Prostate gland (tissue), 2 donors: ENCODE measurements around the gene ZBTB8B. TPM values are rescaled to one million over a fixed set of nuclear protein-coding genes. Genes with fewer than 3 reads are reported as not detected.

Experiments
- DNase-seq: peaks from one replicate; pipeline ENCODE4 v3.0.0-alpha.2; 2019; ENCODE audit warnings: low spot score
- H3K27ac ChIP-seq, 2 donors: fragments of 200-600 bp; sonication (generic); 2 replicates each; pipeline ENCODE4 v1.5.1; 2017 to 2019
- H3K27me3 ChIP-seq: fragments of 200-600 bp; sonication (generic); replicated peaks from 2 replicates; pipeline ENCODE4 v1.5.1; 2019; ENCODE audit not compliant: insufficient read depth
- H3K36me3 ChIP-seq, 2 donors: fragments of 200-600 bp; sonication (generic); 1 replicate in 1 of 2; 2 replicates in 1 of 2; pipeline versions ENCODE4 v1.5.1 to v1.8.1; 2017 to 2019
- H3K4me1 ChIP-seq: fragments of 200-600 bp; sonication (generic); replicated peaks from 2 replicates; pipeline ENCODE4 v1.5.1; 2019
- H3K4me3 ChIP-seq, 2 donors: fragments of 200-600 bp; sonication (generic); 2 replicates each; pipeline ENCODE4 v1.5.1; 2017 to 2019
- H3K9me3 ChIP-seq: fragments of 200-600 bp; sonication (generic); 2 replicates; pipeline ENCODE4 v1.5.1; 2017
- POLR2A ChIP-seq: fragments of 450-650 bp; IDR thresholded peaks from one replicate; pipeline ENCODE4 v1.6.1; 2016; ENCODE audit warnings: antibody characterized with exemption, mild to moderate bottlenecking
- POLR2AphosphoS5 ChIP-seq: sonication (generic); formaldehyde crosslinking; IDR thresholded peaks from one replicate; pipeline ENCODE4 v1.6.1; 2017; ENCODE audit warnings: antibody characterized with exemption
- WGBS: methylation state at CpG from one replicate; pipeline ENCODE4 v1.1.5; 2018; 5-methylcytosine and 5-hydroxymethylcytosine counted together
- intact Hi-C: fragments of 100-400 bp; cut with DNase I; formaldehyde crosslinking; loops from one replicate; pipeline ENCODE4 v1.14.2; 2022
- total RNA-seq, 2 donors: library from RNA; depleted of rRNA; stranded (reverse); fragments of >200 nt; gene quantifications; one replicate each; pipeline ENCODE4 v1.1.0, GENCODE V29; 2016
- TF ChIP-seq, protein P1 (sequence below), 4 experiments: fragments of 200-600 bp in 2 of 4; fragments of 450-650 bp in 2 of 4; sonication (generic) in 2 of 4; IDR thresholded peaks; 1 replicate in 3 of 4; 2 replicates in 1 of 4; pipeline ENCODE4 v1.5.1; 2016 to 2019; ENCODE audit warnings: antibody characterized with exemption in 4 of 4, mild to moderate bottlenecking in 2 of 4, moderate library complexity in 2 of 4

The ZBTB8B gene
- total RNA-seq, 2 donors from 2014 or later = 0.18 to 0.45 TPM

DNA sequence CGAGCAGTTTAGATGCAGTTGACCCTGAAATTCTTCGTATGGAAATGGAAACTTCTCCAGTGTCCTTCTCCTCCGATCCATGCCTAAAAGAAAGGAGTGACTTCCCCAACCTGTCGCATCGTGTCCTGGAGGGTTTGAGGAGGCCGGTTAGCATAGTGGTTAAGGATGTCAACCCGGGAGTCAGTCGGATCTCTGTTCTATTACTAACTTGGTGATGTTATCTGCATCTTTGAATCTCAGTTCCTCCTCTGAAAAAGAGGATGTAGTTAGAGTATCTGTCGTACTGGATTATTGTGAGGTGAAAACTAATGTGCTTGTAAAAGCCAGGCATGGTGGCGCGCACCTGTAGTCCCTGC lies 684 bp downstream of the ZBTB8B start:
- no peak for DNase-seq
- H3K27ac ChIP-seq = no peak overlapping the region
- H3K4me3 ChIP-seq = peak overlapping the region in 1 of 2 donors; percentile 41
- WGBS = 31% methylated on average over 11 of the region's 11 CpGs
- TF ChIP-seq, protein P1, sequence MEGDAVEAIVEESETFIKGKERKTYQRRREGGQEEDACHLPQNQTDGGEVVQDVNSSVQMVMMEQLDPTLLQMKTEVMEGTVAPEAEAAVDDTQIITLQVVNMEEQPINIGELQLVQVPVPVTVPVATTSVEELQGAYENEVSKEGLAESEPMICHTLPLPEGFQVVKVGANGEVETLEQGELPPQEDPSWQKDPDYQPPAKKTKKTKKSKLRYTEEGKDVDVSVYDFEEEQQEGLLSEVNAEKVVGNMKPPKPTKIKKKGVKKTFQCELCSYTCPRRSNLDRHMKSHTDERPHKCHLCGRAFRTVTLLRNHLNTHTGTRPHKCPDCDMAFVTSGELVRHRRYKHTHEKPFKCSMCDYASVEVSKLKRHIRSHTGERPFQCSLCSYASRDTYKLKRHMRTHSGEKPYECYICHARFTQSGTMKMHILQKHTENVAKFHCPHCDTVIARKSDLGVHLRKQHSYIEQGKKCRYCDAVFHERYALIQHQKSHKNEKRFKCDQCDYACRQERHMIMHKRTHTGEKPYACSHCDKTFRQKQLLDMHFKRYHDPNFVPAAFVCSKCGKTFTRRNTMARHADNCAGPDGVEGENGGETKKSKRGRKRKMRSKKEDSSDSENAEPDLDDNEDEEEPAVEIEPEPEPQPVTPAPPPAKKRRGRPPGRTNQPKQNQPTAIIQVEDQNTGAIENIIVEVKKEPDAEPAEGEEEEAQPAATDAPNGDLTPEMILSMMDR (IDR thresholded peaks at IDR 0.05) = no peak
- TF ChIP-seq POLR2AphosphoS5 = no peak
- TF ChIP-seq POLR2A = no peak
- no peaks in the 10 kb centered on the region for H3K36me3 ChIP-seq
- H3K9me3 ChIP-seq = no peaks in the 10 kb centered on the region
- no peaks in the 10 kb centered on the region for H3K27me3 ChIP-seq
- H3K4me1 ChIP-seq = peaks cover 5% of the 10 kb centered on the region
- intact Hi-C loops = no loop called here

DNA sequence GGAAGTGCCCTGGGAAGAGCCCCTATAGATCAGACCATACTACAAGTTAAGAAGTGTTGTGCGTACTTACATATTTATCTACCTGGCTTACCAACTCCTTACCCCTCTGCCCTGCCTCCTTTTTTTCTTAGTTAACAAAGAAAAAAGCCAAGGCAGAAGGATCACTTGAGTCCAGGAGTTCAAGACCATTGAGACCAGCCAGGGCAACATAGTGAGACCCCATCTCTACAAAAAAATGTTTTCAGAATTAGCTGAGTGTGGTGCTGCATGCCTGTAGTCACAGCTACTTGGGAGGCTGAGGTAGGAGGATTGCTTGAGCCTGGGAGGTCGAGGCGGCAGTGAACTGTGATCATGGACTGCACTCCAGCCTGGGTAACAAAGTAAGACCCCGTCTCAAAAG lies 1.9 kb downstream of the ZBTB8B start:
- Histone ChIP-seq H3K4me3 (no peak overlapping the region), H3K27me3 (no peaks in the 10 kb centered on the region), H3K36me3 (no peaks in the 10 kb centered on the region), H3K27ac (no peak overlapping the region), H3K9me3 (no peaks in the 10 kb centered on the region), H3K4me1 (peaks cover 5% of the 10 kb centered on the region)
- TF ChIP-seq, protein P1 (IDR thresholded peaks at IDR 0.05) = no peak
- no peak for TF ChIP-seq POLR2AphosphoS5
- TF ChIP-seq POLR2A = no peak
- intact Hi-C loops = no loop called here
- 96% methylated on average over 4 of the region's 4 CpGs for WGBS
- DNase-seq = no peak

DNA sequence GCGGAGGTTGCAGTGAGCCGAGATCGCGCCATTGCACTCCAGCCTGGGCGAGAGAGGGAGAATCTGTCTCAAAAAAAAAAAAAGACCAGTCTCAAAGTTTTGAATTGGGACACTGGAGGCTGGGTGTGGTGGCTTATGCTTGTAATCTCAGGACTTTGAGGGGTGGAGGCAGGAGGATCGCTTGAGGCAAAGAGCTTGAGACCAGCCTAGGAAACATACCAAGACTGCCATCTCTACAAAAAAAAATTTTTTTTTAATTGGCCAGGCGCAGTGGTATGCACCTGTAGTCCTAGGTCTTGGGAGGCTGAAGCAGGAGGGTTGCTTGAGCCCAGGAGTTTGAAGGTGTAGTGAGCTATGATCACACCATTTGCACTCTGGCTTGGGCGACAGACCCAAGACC lies 3.9 kb downstream of the ZBTB8B start:
- TF ChIP-seq, protein P1 (IDR thresholded peaks at IDR 0.05) = no peak
- no peak for TF ChIP-seq POLR2A
- TF ChIP-seq POLR2AphosphoS5 = no peak

DNA sequence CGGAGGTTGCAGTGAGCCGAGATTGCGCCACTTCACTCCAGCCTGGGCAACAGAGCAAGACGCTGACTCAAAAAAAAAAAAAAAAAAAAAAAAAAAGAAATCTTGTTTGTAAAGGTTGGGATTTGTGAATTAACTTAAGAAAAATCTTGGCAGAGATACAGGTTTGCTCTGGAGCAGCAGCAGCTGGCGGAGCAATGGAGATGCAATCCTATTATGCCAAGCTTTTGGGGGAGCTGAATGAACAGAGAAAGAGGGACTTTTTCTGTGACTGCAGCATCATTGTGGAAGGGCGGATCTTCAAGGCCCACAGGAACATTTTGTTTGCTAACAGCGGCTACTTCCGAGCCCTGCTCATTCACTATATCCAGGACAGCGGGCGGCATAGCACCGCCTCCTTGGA lies 5.6 kb downstream of the ZBTB8B start:
- no peak for TF ChIP-seq POLR2A
- TF ChIP-seq, protein P1 (IDR thresholded peaks at IDR 0.05) = no peak
- no peak for TF ChIP-seq POLR2AphosphoS5
- DNase-seq = no peak

More for the DNA sequence above, 3.9 kb downstream of the ZBTB8B start:
- WGBS = 96% methylated on average over 8 of the region's 8 CpGs
- Histone ChIP-seq H3K9me3 (no peaks in the 10 kb centered on the region), H3K4me1 (peaks cover 5% of the 10 kb centered on the region), H3K27me3 (no peaks in the 10 kb centered on the region), H3K27ac (no peak overlapping the region), H3K4me3 (no peak overlapping the region), H3K36me3 (no peaks in the 10 kb centered on the region)
- DNase-seq = no peak
- intact Hi-C loops = no loop called here

DNA sequence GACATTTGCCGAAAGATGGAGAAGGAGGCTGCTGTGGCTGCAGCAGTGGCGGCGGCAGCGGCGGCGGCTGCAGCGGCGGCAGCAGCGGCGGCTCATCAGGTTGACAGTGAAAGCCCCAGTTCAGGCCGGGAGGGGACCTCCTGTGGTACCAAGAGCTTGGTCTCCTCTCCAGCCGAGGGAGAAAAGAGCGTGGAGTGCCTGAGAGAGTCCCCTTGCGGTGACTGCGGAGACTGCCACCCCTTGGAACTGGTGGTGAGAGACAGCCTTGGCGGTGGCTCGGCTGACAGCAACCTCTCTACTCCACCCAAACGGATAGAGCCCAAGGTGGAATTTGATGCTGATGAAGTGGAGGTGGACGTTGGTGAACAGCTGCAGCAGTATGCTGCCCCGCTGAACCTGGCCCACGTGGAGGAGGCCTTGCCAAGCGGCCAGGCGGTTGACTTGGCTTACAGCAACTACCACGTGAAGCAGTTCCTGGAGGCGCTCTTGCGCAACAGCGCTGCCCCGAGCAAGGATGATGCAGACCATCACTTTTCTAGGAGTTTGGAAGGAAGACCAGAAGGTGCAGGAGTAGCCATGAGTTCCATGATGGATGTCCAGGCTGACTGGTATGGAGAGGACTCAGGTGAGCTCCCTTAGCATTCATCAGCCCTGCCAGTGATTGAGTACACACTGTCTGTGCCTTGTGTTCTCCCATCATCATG lies 6.3 kb downstream of the ZBTB8B start:
- H3K4me3 ChIP-seq = no peak overlapping the region
- no peaks in the 10 kb centered on the region for H3K9me3 ChIP-seq
- H3K36me3 ChIP-seq = no peaks in the 10 kb centered on the region
- WGBS = 78% methylated on average over 22 of the region's 28 CpGs
- no peak for TF ChIP-seq POLR2A
- no peak for TF ChIP-seq POLR2AphosphoS5
- TF ChIP-seq, protein P1 (IDR thresholded peaks at IDR 0.05) = no peak
- H3K27me3 ChIP-seq = no peaks in the 10 kb centered on the region
- no peak overlapping the region for H3K27ac ChIP-seq
- intact Hi-C loops = no loop called here
- DNase-seq = no peak
- H3K4me1 ChIP-seq = no peaks in the 10 kb centered on the region

More for the DNA sequence above, 5.6 kb downstream of the ZBTB8B start:
- WGBS = 85% methylated on average over 11 of the region's 11 CpGs
- H3K4me1 ChIP-seq = peaks cover under 1% of the 10 kb centered on the region
- H3K27ac ChIP-seq = no peak overlapping the region
- intact Hi-C loops = no loop called here
- no peaks in the 10 kb centered on the region for H3K27me3 ChIP-seq
- no peak overlapping the region for H3K4me3 ChIP-seq
- no peaks in the 10 kb centered on the region for H3K36me3 ChIP-seq
- H3K9me3 ChIP-seq = no peaks in the 10 kb centered on the region
